HCT116 (cell line): ENCODE measurements around the gene WNK1.

ENCODE experiments used
- EZH2 ChIP-seq: fragments of 200-600 bp; sonication (generic); IDR thresholded peaks from 2 replicates; pipeline ENCODE4 v1.6.1; 2017; ENCODE audit warnings: antibody characterized with exemption, mixed run types
- JUND ChIP-seq: IDR thresholded peaks from 2 replicates; pipeline ENCODE4 v1.6.1; 2012
- SRF ChIP-seq: IDR thresholded peaks from 2 replicates; pipeline ENCODE4 v1.6.1; 2012; ENCODE audit warnings: low read depth
- TF ChIP-seq, protein P1 (sequence below), 3 experiments: fragments of 200-600 bp in 1 of 3; sonication (generic) in 1 of 3; IDR thresholded peaks in 2 of 3; conservative IDR thresholded peaks in 1 of 3; 2 replicates each; pipeline ENCODE4 v1.5.1; 2012 to 2017; ENCODE audit warnings: low read depth in 2 of 3, low read length in 2 of 3, antibody characterized with exemption in 1 of 3, borderline replicate concordance in 1 of 3, control low read depth in 1 of 3, mild to moderate bottlenecking in 1 of 3, mixed read lengths in 1 of 3, mixed run types in 1 of 3, moderate library complexity in 1 of 3; ENCODE audit not compliant: insufficient read depth in 1 of 3

DNA sequence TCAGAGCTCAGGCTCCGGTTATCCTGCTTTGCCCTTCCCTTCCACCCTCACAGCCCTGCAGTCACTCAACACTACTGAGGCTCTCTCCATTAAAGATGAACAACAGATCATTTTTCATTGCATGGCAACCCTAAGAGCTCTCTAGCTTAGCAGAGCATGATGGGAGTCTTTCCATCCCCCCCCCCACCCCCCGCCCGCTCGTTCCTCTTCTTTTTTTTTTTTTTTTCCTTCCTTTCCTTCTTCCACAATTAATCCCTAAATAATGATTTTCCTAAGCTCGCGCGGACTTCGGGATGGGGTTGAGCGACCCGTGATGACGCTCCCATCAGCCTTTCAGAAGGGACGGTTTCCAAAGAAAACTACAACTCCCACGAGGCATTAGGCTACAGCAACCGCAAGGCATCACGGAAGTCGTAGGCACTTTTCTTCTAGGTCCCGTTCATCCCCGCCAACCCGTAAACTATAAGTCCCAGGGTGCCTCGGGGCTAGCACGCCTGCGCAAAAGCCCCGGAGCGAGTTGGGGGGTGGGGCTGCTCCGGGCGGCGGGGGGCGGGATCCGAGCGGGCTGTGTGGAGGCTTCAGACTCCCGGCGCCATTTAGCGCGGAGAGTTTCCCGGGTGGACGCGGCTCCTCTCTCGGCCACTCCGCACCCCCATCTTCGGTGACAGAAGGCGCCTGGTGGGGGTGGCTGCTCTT is at the start of gene WNK1:
- TF ChIP-seq JUND (no peak), SRF (no peak), EZH2 (no peak)
- TF ChIP-seq, protein P1, sequence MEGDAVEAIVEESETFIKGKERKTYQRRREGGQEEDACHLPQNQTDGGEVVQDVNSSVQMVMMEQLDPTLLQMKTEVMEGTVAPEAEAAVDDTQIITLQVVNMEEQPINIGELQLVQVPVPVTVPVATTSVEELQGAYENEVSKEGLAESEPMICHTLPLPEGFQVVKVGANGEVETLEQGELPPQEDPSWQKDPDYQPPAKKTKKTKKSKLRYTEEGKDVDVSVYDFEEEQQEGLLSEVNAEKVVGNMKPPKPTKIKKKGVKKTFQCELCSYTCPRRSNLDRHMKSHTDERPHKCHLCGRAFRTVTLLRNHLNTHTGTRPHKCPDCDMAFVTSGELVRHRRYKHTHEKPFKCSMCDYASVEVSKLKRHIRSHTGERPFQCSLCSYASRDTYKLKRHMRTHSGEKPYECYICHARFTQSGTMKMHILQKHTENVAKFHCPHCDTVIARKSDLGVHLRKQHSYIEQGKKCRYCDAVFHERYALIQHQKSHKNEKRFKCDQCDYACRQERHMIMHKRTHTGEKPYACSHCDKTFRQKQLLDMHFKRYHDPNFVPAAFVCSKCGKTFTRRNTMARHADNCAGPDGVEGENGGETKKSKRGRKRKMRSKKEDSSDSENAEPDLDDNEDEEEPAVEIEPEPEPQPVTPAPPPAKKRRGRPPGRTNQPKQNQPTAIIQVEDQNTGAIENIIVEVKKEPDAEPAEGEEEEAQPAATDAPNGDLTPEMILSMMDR (IDR thresholded peaks at IDR 0.05 in 2 of 3, conservative IDR thresholded peaks at IDR 0.05 in 1 of 3; ENCODE audit: borderline replicate concordance in 1 of 3, insufficient read depth in 1 of 3, low read depth in 2 of 3, low read length in 2 of 3) = no peak
